Lung (tissue), 13 donors: Measurements from ENCODE around the gene CFAP70. TPM values are rescaled to one million over a fixed set of nuclear protein-coding genes. Genes with fewer than 3 reads are reported as not detected.

Experiments used
- ATAC-seq: fragments of 200-7000 bp; cut with Tn5 transposase; one replicate; pipeline ENCODE4 v1.9.1; 2020; ENCODE audit warnings: moderate number of reproducible peaks; ENCODE audit not compliant: insufficient read depth, low FRiP score
- DNase-seq, 3 donors: peaks; one replicate each; pipeline ENCODE4 v3.0.0-alpha.2; 2013 to 2017
- H3K27ac ChIP-seq, 2 donors: one replicate each; pipeline ENCODE4 v1.5.1; 2013; ENCODE audit warnings: mild to moderate bottlenecking in 2 of 2, moderate library complexity in 2 of 2, control low read depth in 1 of 2, inconsistent platforms in 1 of 2, low read depth in 1 of 2, low read length in 1 of 2
- H3K27me3 ChIP-seq, 3 donors: one replicate each; pipeline ENCODE4 v1.5.1; 2013; ENCODE audit warnings: low read length in 2 of 3; ENCODE audit not compliant: control insufficient read depth in 3 of 3, insufficient read depth in 3 of 3
- H3K36me3 ChIP-seq, 4 donors: one replicate each; pipeline ENCODE4 v1.5.1; 2013; ENCODE audit warnings: low read length in 4 of 4, mild to moderate bottlenecking in 1 of 4, moderate library complexity in 1 of 4; ENCODE audit not compliant: control insufficient read depth in 4 of 4, insufficient read depth in 4 of 4
- H3K4me1 ChIP-seq, 5 donors: one replicate each; pipeline ENCODE4 v1.5.1; 2013; ENCODE audit warnings: low read length in 5 of 5, mild to moderate bottlenecking in 2 of 5, moderate library complexity in 1 of 5; ENCODE audit not compliant: control insufficient read depth in 5 of 5, insufficient read depth in 5 of 5
- H3K4me3 ChIP-seq: one replicate; pipeline ENCODE4 v1.5.1; 2013; ENCODE audit warnings: mild to moderate bottlenecking, control low read depth, moderate library complexity
- H3K9ac ChIP-seq, 2 donors: one replicate each; pipeline ENCODE4 v1.5.1; 2013; ENCODE audit warnings: low read length in 2 of 2, control low read depth in 1 of 2; ENCODE audit not compliant: insufficient read depth in 1 of 2
- H3K9me3 ChIP-seq, 4 donors: one replicate each; pipeline ENCODE4 v1.5.1; 2013; ENCODE audit warnings: low read length in 3 of 4, mild to moderate bottlenecking in 1 of 4, moderate library complexity in 1 of 4; ENCODE audit not compliant: control insufficient read depth in 4 of 4, insufficient read depth in 3 of 4
- CTCF ChIP-seq: IDR thresholded peaks from 2 replicates; pipeline ENCODE4 v1.5.1; 2012; ENCODE audit warnings: mild to moderate bottlenecking; ENCODE audit errors: control extremely low read depth, extremely low read depth
- WGBS, 2 donors: extraction: QIAGEN DNeasy Blood & Tissue Kit; methylation state at CpG; one replicate each; pipeline ENCODE4 v1.1.7; 2013; 5-methylcytosine and 5-hydroxymethylcytosine counted together
- polyA plus RNA-seq, 2 donors: library from polyadenylated mRNA; stranded (reverse); fragments of 200-250 nt; gene quantifications; one replicate each; pipeline ENCODE4 v1.2.1, GENCODE V29; 2013
- small RNA-seq: library from RNA; depleted of rRNA; stranded (forward); fragments of <200 nt; gene quantifications from one replicate; pipeline ENCODE3, GENCODE V24; 2014; ENCODE audit warnings: low replicate concordance
- total RNA-seq, 2 donors: library from RNA; depleted of rRNA in 1 of 2; stranded (reverse); fragments of >200 nt in 1 of 2; gene quantifications; one replicate each; pipeline ENCODE4 v1.2.1, GENCODE V29; 2014 to 2021
- donor health status: control.
- donor health status: control.
- donor health status: Bipolar disorder and iron deficiency.
- donor health status: healthy.
- donor health status: DM: yes; HTN: yes; CAD: no.

CFAP70 gene
- total and polyA plus RNA-seq, 4 donors = 3.5 to 17.2 (median 8.6) TPM

- DNase-seq = no peak
- no peak overlapping the region for H3K27ac ChIP-seq
- peaks cover 3 to 8% (median 5%) of the 10 kb centered on the region in 4 donors for H3K36me3 ChIP-seq
- TF ChIP-seq CTCF = no peak
- ATAC-seq = no peak
- H3K4me1 ChIP-seq = no peaks in the 10 kb centered on the region
- no peaks in the 10 kb centered on the region for H3K27me3 ChIP-seq
- no peak overlapping the region for H3K4me3 ChIP-seq
- no peak overlapping the region for H3K9ac ChIP-seq
- WGBS, 2 donors = 89 to 90% methylated on average over 1 of the region's 1 CpG
- H3K9me3 ChIP-seq = no peaks in the 10 kb centered on the region
Measured at GRCh38 chr10:73205890-73206289, 152.8 kb downstream of the CFAP70 start.

- 95% methylated on average over 3 of the region's 3 CpGs for WGBS, 2 donors
- ATAC-seq (no peak), DNase-seq (no peak)
- Histone ChIP-seq H3K4me3 (no peak overlapping the region), H3K9ac (no peak overlapping the region), H3K27ac (no peak overlapping the region), H3K4me1 (no peaks in the 10 kb centered on the region), H3K36me3 (peaks cover 4 to 8% (median 5%) of the 10 kb centered on the region in 4 donors), H3K27me3 (no peaks in the 10 kb centered on the region), H3K9me3 (no peaks in the 10 kb centered on the region)
- TF ChIP-seq CTCF = no peak
Measured at GRCh38 chr10:73205081-73205480, 153.6 kb downstream of the CFAP70 start.

Small RNA genes lying within 50 kb of the gene (small RNA-seq; reads per million reads assigned to genes)
- gene RF00019 (not detected), gene RNU6-833P (not detected)

Other genes starting within 250 kb of the CFAP70 start
- 1 to 10 TPM; 2.4 to 3.8 TPM for gene NUDT13, start 248.4 kb downstream of the CFAP70 start, total RNA-seq
- 1 to 10 TPM; 1.4 to 4.2 TPM for gene NUDT13, start 248.4 kb downstream of the CFAP70 start, polyA plus RNA-seq
- gene ECD, start 190.9 kb downstream of the CFAP70 start, total RNA-seq = 10 to 100 TPM; 19.2 to 29.5 TPM
- 10 to 100 TPM; 11.2 to 12.4 TPM for gene ECD, start 190.9 kb downstream of the CFAP70 start, polyA plus RNA-seq
- gene FAM149B1, start 190.7 kb downstream of the CFAP70 start, total RNA-seq = 10 to 100 TPM; 19.0 to 35.9 TPM
- 10 to 100 TPM; 10.7 to 17.1 TPM for gene FAM149B1, start 190.7 kb downstream of the CFAP70 start, polyA plus RNA-seq
- gene DNAJC9, start 111.6 kb downstream of the CFAP70 start, total RNA-seq = 10 to 100 TPM; 12.7 to 21.0 TPM
- gene DNAJC9, start 111.6 kb downstream of the CFAP70 start, polyA plus RNA-seq = 10 to 100 TPM in 1 of 2 donors, 1 to 10 TPM in 1; 7.5 to 10.3 TPM
- gene MRPS16, start 106.2 kb downstream of the CFAP70 start, total RNA-seq = 10 to 100 TPM; 32.7 to 96.1 TPM
- gene MRPS16, start 106.2 kb downstream of the CFAP70 start, polyA plus RNA-seq = 10 to 100 TPM; 61.4 to 65.3 TPM
- 100 to 1,000 TPM in 1 of 2 donors, 10 to 100 TPM in 1; 76.7 to 134 TPM for gene ANXA7, start 55.2 kb upstream of the CFAP70 start, total RNA-seq
- gene ANXA7, start 55.2 kb upstream of the CFAP70 start, polyA plus RNA-seq = 100 to 1,000 TPM in 1 of 2 donors, 10 to 100 TPM in 1; 59.3 to 121 TPM
- 1 to 10 TPM; 2.3 to 4.1 TPM for gene MSS51, start 74.7 kb upstream of the CFAP70 start, total RNA-seq
- 1 to 10 TPM in 1 of 2 donors, under 1 TPM in 1; 0.74 to 3.0 TPM for gene MSS51, start 74.7 kb upstream of the CFAP70 start, polyA plus RNA-seq
- gene PPP3CB, start 137.2 kb upstream of the CFAP70 start, total RNA-seq = 10 to 100 TPM; 34.9 to 65.0 TPM
- gene PPP3CB, start 137.2 kb upstream of the CFAP70 start, polyA plus RNA-seq = 10 to 100 TPM; 21.5 to 22.0 TPM
- gene USP54, start 232.5 kb upstream of the CFAP70 start, total RNA-seq = 100 to 1,000 TPM; 102 to 165 TPM
- gene USP54, start 232.5 kb upstream of the CFAP70 start, polyA plus RNA-seq = 10 to 100 TPM; 19.7 to 23.4 TPM